ENCODE measurements around the gene ADAMTS9.

The ADAMTS9 gene

GRCh38 chr3:64612916-64613526, 74.8 kb downstream of the ADAMTS9 start:
- DNase-seq: no peak

- DNase-seq: no peak
These were observed 75.5 kb downstream of the ADAMTS9 start for GRCh38 chr3:64612082-64612860.

- DNase-seq: no peak
These were observed 79.1 kb downstream of the ADAMTS9 start for GRCh38 chr3:64608741-64609140.

- no peak for DNase-seq
These were observed 80.7 kb downstream of the ADAMTS9 start for GRCh38 chr3:64607032-64607551.

- DNase-seq: no peak
These were observed 83.5 kb downstream of the ADAMTS9 start for GRCh38 chr3:64604313-64604712.

GRCh38 chr3:64601824-64602223, 86.0 kb downstream of the ADAMTS9 start:
- DNase-seq: no peak

GRCh38 chr3:64600246-64600950, 87.4 kb downstream of the ADAMTS9 start:
- DNase-seq: no peak

- DNase-seq: no peak
These were observed 88.1 kb downstream of the ADAMTS9 start for GRCh38 chr3:64599651-64600050.

GRCh38 chr3:64595253-64595694, 92.5 kb downstream of the ADAMTS9 start:
- no peak for DNase-seq

GRCh38 chr3:64594134-64594533, 93.7 kb downstream of the ADAMTS9 start:
- no peak for DNase-seq

GRCh38 chr3:64593350-64593749, 94.5 kb downstream of the ADAMTS9 start:
- no peak for DNase-seq

- no peak for DNase-seq
These were observed 96.2 kb downstream of the ADAMTS9 start for GRCh38 chr3:64591615-64592014.

GRCh38 chr3:64588380-64588779, 99.4 kb downstream of the ADAMTS9 start:
- no peak for DNase-seq

GRCh38 chr3:64586952-64587351, 100.8 kb downstream of the ADAMTS9 start:
- no peak for DNase-seq

- DNase-seq: no peak
These were observed 103.6 kb downstream of the ADAMTS9 start for GRCh38 chr3:64584179-64584578.

GRCh38 chr3:64578797-64579196, 109.0 kb downstream of the ADAMTS9 start:
- no peak for DNase-seq

- no peak for DNase-seq
These were observed 109.6 kb downstream of the ADAMTS9 start for GRCh38 chr3:64578062-64578770.

- no peak for DNase-seq
These were observed 111.5 kb downstream of the ADAMTS9 start for GRCh38 chr3:64576211-64576775.

- DNase-seq: no peak
These were observed 112.5 kb downstream of the ADAMTS9 start for GRCh38 chr3:64575211-64575844.

GRCh38 chr3:64574194-64574593, 113.6 kb downstream of the ADAMTS9 start:
- DNase-seq: no peak

- DNase-seq: no peak
These were observed 115.8 kb downstream of the ADAMTS9 start for GRCh38 chr3:64571982-64572381.

GRCh38 chr3:64568895-64569517, 118.8 kb downstream of the ADAMTS9 start:
- DNase-seq: no peak
